HEK293 (cell line): ENCODE data around the gene RELB.

Experiments
- CTCF ChIA-PET: fragments of 350-600 bp; formaldehyde crosslinking; extraction: SDS; loops from one replicate; lab custom pipeline; 2021; ENCODE audit warnings: antibody characterized with exemption; lab: Yijun Ruan, JAX
- POLR2A ChIA-PET: fragments of 300-600 bp; formaldehyde crosslinking; extraction: SDS; loops from one replicate; lab custom pipeline; 2020; ENCODE audit warnings: antibody characterized with exemption, inconsistent platforms; lab: Yijun Ruan, JAX
- H3K27ac ChIP-seq: fragments of 200-500 bp; sonication (Bioruptor generic); 2 replicates; pipeline ENCODE4 v1.5.1; 2014; ENCODE audit warnings: low read depth, low read length, control low read depth, inconsistent platforms; ENCODE audit errors: extremely low read depth
- H3K36me3 ChIP-seq, 2 experiments: fragments of 200-500 bp in 1 of 2; sonication (Bioruptor generic) in 1 of 2; 1 replicate in 1 of 2; 2 replicates in 1 of 2; pipeline ENCODE4 v1.5.1; 2014 to 2017; ENCODE audit warnings: inconsistent platforms in 2 of 2, low read length in 2 of 2; ENCODE audit not compliant: control insufficient read depth in 2 of 2, insufficient read depth in 1 of 2
- H3K4me1 ChIP-seq: fragments of 200-500 bp; sonication (Bioruptor generic); 2 replicates; pipeline ENCODE4 v1.5.1; 2014; ENCODE audit warnings: mild to moderate bottlenecking, low read length, inconsistent platforms; ENCODE audit not compliant: control insufficient read depth, insufficient read depth
- H3K4me3 ChIP-seq: 2 replicates; pipeline ENCODE4 v1.5.1; 2011; ENCODE audit warnings: low read depth, mild to moderate bottlenecking, control low read depth, low read length, moderate library complexity
- H3K9me3 ChIP-seq: fragments of 200-500 bp; sonication (Bioruptor generic); 2 replicates; pipeline ENCODE4 v1.5.1; 2014; ENCODE audit warnings: low read depth, low read length, inconsistent platforms; ENCODE audit not compliant: control insufficient read depth, insufficient read depth
- SP2 ChIP-seq: fragments of 450-650 bp; formaldehyde crosslinking; IDR thresholded peaks from 2 replicates; pipeline ENCODE4 v1.5.1; 2016; ENCODE audit warnings: missing biosample characterization, missing genetic modification characterization
- ZFHX2 ChIP-seq: fragments of 450-650 bp; formaldehyde crosslinking; conservative IDR thresholded peaks from 2 replicates; pipeline ENCODE4 v1.5.1; 2016; ENCODE audit warnings: missing biosample characterization, missing genetic modification characterization
- ZNF114 ChIP-seq: fragments of 450-650 bp; formaldehyde crosslinking; IDR thresholded peaks from 2 replicates; pipeline ENCODE4 v1.5.0; 2017; ENCODE audit warnings: missing biosample characterization, missing genetic modification characterization
- ZNF138 ChIP-seq: fragments of 450-650 bp; formaldehyde crosslinking; IDR thresholded peaks from 2 replicates; pipeline ENCODE4 v1.5.1; 2016; ENCODE audit warnings: missing biosample characterization, missing genetic modification characterization, borderline replicate concordance
- ZNF19 ChIP-seq: fragments of 450-650 bp; formaldehyde crosslinking; IDR thresholded peaks from 2 replicates; pipeline ENCODE4; 2016; ENCODE audit warnings: missing biosample characterization, missing genetic modification characterization, low read depth
- ZNF202 ChIP-seq: fragments of 450-650 bp; formaldehyde crosslinking; IDR thresholded peaks from 2 replicates; pipeline ENCODE4 v1.5.1; 2016; ENCODE audit warnings: missing biosample characterization, missing genetic modification characterization, borderline replicate concordance
- ZNF48 ChIP-seq: fragments of 450-650 bp; formaldehyde crosslinking; IDR thresholded peaks from 2 replicates; pipeline ENCODE4 v1.5.1; 2016; ENCODE audit warnings: missing biosample characterization, missing genetic modification characterization
- ZNF555 ChIP-seq: fragments of 450-650 bp; formaldehyde crosslinking; conservative IDR thresholded peaks from 2 replicates; pipeline ENCODE4 v1.5.1; 2017; ENCODE audit warnings: missing biosample characterization, mild to moderate bottlenecking, missing genetic modification characterization, inconsistent platforms
- ZNF654 ChIP-seq: fragments of 450-650 bp; formaldehyde crosslinking; IDR thresholded peaks from 2 replicates; pipeline ENCODE4 v1.5.1; 2016; ENCODE audit warnings: low read depth, missing biosample characterization, missing genetic modification characterization
- ZNF658 ChIP-seq: fragments of 450-650 bp; formaldehyde crosslinking; IDR thresholded peaks from 2 replicates; pipeline ENCODE4; 2016; ENCODE audit warnings: missing biosample characterization, missing genetic modification characterization
- ZNF701 ChIP-seq: fragments of 450-650 bp; formaldehyde crosslinking; IDR thresholded peaks from 2 replicates; pipeline ENCODE4 v1.5.1; 2016; ENCODE audit warnings: missing biosample characterization, missing genetic modification characterization
- TF ChIP-seq, protein P1 (sequence below): fragments of 450-650 bp; formaldehyde crosslinking; IDR thresholded peaks from 2 replicates; pipeline ENCODE4 v1.5.1; 2016; ENCODE audit warnings: missing biosample characterization, missing genetic modification characterization
- TF ChIP-seq, protein P2 (sequence below): fragments of 450-650 bp; formaldehyde crosslinking; IDR thresholded peaks from 2 replicates; pipeline ENCODE4 v1.5.1; 2016; ENCODE audit warnings: missing biosample characterization, missing genetic modification characterization
- TF ChIP-seq, protein P3 (sequence below): fragments of 450-650 bp; formaldehyde crosslinking; IDR thresholded peaks from 2 replicates; pipeline ENCODE4 v1.5.1; 2016; ENCODE audit warnings: missing biosample characterization, missing genetic modification characterization
- TF ChIP-seq, protein P4 (sequence below): fragments of 450-650 bp; formaldehyde crosslinking; IDR thresholded peaks from 2 replicates; pipeline ENCODE4 v1.5.1; 2016; ENCODE audit warnings: missing biosample characterization, missing genetic modification characterization
- TF ChIP-seq, protein P5 (sequence below): fragments of 450-650 bp; formaldehyde crosslinking; IDR thresholded peaks from 2 replicates; pipeline ENCODE4 v1.5.1; 2016; ENCODE audit warnings: missing biosample characterization, missing genetic modification characterization
- TF ChIP-seq, protein P6 (sequence below): fragments of 450-650 bp; formaldehyde crosslinking; IDR thresholded peaks from 2 replicates; pipeline ENCODE4 v1.5.1; 2016; ENCODE audit warnings: missing biosample characterization, missing genetic modification characterization, borderline replicate concordance

Gene RELB

DNA sequence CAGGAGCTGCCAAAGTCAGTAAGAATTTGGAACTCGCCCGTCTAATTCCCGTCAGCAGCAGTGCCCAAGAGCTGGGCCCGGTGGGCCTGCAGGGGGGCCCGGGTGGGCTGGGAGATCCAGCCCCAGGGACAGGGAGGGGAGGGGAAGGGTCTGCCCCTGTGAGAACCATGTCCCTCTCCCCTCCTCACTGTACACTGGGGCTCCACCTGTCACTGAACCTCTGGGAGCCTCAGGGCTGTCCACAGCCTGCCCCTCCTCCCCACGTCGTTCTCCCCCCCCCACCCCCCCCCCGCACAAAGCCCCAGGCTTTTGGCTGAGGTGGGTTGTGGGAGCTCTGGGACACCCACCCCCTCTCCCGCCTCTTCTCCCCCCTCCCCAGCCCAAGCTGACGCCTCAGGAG, 66.8 kb downstream of the RELB start:
- H3K36me3 ChIP-seq, result peaks cover 38 to 89% of the 10 kb centered on the region in 2 experiments; a peak in 2 of 3 replicates
- H3K27ac ChIP-seq, result no peak overlapping the region
- ChIA-PET POLR2A (interaction anchor here (0.6 to 1.7 kb wide), 6 partner anchors 8 to 1549 kb away, joined by 4 to 6 read pairs (median 5); no protein-coding TSS in a partner anchor), CTCF (interaction anchor here (0.7 to 2.9 kb wide), 4 partner anchors 8 to 57 kb away, joined by 3 to 23 read pairs (median 5); no protein-coding TSS in a partner anchor)
- TF ChIP-seq, protein P1, sequence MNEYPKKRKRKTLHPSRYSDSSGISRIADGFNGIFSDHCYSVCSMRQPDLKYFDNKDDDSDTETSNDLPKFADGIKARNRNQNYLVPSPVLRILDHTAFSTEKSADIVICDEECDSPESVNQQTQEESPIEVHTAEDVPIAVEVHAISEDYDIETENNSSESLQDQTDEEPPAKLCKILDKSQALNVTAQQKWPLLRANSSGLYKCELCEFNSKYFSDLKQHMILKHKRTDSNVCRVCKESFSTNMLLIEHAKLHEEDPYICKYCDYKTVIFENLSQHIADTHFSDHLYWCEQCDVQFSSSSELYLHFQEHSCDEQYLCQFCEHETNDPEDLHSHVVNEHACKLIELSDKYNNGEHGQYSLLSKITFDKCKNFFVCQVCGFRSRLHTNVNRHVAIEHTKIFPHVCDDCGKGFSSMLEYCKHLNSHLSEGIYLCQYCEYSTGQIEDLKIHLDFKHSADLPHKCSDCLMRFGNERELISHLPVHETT (tag by site-specific recombination), result no peak
- TF ChIP-seq ZNF114 (tag by site-specific recombination), result no peak
- TF ChIP-seq, protein P2, sequence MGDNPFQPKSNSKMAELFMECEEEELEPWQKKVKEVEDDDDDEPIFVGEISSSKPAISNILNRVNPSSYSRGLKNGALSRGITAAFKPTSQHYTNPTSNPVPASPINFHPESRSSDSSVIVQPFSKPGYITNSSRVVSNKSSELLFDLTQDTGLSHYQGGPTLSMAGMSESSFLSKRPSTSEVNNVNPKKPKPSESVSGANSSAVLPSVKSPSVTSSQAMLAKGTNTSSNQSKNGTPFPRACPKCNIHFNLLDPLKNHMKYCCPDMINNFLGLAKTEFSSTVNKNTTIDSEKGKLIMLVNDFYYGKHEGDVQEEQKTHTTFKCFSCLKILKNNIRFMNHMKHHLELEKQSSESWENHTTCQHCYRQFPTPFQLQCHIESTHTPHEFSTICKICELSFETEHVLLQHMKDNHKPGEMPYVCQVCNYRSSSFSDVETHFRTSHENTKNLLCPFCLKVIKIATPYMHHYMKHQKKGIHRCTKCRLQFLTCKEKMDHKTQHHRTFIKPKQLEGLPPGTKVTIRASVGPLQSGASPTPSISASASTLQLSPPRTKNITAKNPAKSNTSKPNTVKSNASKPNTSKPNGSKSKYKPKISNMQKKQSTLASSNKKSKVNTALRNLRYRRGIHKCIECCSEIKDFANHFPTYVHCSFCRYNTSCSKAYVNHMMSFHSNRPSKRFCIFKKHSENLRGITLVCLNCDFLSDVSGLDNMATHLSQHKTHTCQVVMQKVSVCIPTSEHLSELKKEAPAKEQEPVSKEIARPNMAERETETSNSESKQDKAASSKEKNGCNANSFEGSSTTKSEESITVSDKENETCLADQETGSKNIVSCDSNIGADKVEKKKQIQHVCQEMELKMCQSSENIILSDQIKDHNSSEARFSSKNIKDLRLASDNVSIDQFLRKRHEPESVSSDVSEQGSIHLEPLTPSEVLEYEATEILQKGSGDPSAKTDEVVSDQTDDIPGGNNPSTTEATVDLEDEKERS (tag by site-specific recombination), result no peak
- TF ChIP-seq, protein P3, sequence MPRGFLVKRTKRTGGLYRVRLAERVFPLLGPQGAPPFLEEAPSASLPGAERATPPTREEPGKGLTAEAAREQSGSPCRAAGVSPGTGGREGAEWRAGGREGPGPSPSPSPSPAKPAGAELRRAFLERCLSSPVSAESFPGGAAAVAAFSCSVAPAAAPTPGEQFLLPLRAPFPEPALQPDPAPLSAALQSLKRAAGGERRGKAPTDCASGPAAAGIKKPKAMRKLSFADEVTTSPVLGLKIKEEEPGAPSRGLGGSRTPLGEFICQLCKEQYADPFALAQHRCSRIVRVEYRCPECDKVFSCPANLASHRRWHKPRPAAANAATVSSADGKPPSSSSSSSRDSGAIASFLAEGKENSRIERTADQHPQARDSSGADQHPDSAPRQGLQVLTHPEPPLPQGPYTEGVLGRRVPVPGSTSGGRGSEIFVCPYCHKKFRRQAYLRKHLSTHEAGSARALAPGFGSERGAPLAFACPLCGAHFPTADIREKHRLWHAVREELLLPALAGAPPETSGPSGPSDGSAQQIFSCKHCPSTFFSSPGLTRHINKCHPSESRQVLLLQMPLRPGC (tag by site-specific recombination), result no peak
- TF ChIP-seq ZNF19 (tag by site-specific recombination), result no peak
- H3K4me3 ChIP-seq, result no peak overlapping the region
- H3K9me3 ChIP-seq, result no peaks in the 10 kb centered on the region
- H3K4me1 ChIP-seq, result no peaks in the 10 kb centered on the region

DNA sequence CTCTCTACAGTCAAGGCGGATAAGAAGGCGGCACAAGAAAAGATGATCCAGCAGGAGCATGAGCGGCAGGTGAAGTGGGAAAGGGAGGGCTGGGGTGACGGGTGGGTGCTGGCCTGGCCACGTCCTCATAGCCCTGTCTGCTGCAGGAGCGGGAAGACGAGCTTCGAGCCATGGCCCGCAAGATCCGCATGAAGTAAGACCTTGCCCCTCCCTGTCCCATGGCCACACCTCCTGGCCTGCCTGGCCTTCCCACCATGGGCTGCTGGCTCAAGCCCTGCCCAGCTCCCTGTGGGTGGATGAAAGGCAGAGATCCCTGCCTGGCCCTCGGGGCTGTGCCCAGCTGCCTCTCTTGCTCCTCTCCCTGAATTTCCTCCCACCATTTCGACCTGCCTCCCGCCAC, 67.8 kb downstream of the RELB start:
- POLR2A ChIA-PET, result interaction anchor here (1.1 to 1.7 kb wide), 5 partner anchors 9 to 25 kb away, joined by 3 to 5 read pairs (median 4); partner anchors contain the start of gene PPP1R37
- Histone ChIP-seq H3K27ac (no peak overlapping the region; the same call in 1 of the 2 replicates), H3K4me1 (no peaks in the 10 kb centered on the region), H3K9me3 (no peaks in the 10 kb centered on the region), H3K4me3 (no peak overlapping the region), H3K36me3 (peaks cover 34 to 79% of the 10 kb centered on the region in 2 experiments; a peak in 2 of 3 replicates)
- CTCF ChIA-PET, result interaction anchor here (1.1 to 2.9 kb wide), 2 partner anchors 9 to 12 kb away, joined by 3 to 23 read pairs; no protein-coding TSS in a partner anchor
- peak; percentile 62 for TF ChIP-seq ZFHX2
- TF ChIP-seq ZNF654, result no peak
- no peak for TF ChIP-seq ZNF555 (tag by site-specific recombination)
- TF ChIP-seq, protein P4, sequence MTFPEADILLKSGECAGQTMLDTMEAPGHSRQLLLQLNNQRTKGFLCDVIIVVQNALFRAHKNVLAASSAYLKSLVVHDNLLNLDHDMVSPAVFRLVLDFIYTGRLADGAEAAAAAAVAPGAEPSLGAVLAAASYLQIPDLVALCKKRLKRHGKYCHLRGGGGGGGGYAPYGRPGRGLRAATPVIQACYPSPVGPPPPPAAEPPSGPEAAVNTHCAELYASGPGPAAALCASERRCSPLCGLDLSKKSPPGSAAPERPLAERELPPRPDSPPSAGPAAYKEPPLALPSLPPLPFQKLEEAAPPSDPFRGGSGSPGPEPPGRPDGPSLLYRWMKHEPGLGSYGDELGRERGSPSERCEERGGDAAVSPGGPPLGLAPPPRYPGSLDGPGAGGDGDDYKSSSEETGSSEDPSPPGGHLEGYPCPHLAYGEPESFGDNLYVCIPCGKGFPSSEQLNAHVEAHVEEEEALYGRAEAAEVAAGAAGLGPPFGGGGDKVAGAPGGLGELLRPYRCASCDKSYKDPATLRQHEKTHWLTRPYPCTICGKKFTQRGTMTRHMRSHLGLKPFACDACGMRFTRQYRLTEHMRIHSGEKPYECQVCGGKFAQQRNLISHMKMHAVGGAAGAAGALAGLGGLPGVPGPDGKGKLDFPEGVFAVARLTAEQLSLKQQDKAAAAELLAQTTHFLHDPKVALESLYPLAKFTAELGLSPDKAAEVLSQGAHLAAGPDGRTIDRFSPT, result no peak
- TF ChIP-seq, protein P5, sequence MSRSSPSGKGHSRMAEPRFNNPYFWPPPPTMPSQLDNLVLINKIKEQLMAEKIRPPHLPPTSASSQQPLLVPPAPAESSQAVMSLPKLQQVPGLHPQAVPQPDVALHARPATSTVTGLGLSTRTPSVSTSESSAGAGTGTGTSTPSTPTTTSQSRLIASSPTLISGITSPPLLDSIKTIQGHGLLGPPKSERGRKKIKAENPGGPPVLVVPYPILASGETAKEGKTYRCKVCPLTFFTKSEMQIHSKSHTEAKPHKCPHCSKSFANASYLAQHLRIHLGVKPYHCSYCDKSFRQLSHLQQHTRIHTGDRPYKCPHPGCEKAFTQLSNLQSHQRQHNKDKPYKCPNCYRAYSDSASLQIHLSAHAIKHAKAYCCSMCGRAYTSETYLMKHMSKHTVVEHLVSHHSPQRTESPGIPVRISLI (tag by site-specific recombination), result no peak
- TF ChIP-seq, protein P6, sequence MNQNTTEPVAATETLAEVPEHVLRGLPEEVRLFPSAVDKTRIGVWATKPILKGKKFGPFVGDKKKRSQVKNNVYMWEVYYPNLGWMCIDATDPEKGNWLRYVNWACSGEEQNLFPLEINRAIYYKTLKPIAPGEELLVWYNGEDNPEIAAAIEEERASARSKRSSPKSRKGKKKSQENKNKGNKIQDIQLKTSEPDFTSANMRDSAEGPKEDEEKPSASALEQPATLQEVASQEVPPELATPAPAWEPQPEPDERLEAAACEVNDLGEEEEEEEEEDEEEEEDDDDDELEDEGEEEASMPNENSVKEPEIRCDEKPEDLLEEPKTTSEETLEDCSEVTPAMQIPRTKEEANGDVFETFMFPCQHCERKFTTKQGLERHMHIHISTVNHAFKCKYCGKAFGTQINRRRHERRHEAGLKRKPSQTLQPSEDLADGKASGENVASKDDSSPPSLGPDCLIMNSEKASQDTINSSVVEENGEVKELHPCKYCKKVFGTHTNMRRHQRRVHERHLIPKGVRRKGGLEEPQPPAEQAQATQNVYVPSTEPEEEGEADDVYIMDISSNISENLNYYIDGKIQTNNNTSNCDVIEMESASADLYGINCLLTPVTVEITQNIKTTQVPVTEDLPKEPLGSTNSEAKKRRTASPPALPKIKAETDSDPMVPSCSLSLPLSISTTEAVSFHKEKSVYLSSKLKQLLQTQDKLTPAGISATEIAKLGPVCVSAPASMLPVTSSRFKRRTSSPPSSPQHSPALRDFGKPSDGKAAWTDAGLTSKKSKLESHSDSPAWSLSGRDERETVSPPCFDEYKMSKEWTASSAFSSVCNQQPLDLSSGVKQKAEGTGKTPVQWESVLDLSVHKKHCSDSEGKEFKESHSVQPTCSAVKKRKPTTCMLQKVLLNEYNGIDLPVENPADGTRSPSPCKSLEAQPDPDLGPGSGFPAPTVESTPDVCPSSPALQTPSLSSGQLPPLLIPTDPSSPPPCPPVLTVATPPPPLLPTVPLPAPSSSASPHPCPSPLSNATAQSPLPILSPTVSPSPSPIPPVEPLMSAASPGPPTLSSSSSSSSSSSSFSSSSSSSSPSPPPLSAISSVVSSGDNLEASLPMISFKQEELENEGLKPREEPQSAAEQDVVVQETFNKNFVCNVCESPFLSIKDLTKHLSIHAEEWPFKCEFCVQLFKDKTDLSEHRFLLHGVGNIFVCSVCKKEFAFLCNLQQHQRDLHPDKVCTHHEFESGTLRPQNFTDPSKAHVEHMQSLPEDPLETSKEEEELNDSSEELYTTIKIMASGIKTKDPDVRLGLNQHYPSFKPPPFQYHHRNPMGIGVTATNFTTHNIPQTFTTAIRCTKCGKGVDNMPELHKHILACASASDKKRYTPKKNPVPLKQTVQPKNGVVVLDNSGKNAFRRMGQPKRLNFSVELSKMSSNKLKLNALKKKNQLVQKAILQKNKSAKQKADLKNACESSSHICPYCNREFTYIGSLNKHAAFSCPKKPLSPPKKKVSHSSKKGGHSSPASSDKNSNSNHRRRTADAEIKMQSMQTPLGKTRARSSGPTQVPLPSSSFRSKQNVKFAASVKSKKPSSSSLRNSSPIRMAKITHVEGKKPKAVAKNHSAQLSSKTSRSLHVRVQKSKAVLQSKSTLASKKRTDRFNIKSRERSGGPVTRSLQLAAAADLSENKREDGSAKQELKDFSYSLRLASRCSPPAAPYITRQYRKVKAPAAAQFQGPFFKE, result no peak
- TF ChIP-seq ZNF701 (tag by site-specific recombination), result no peak
- no peak for TF ChIP-seq ZNF658 (tag by site-specific recombination)
- TF ChIP-seq SP2, result peak; percentile 37
- TF ChIP-seq ZNF202 (tag by site-specific recombination), result no peak
- TF ChIP-seq ZNF48, result no peak
- no peak for TF ChIP-seq ZNF138 (tag by site-specific recombination)
